HEK293 (cell line): ENCODE data around the gene NCK2.

Source experiments
- CTCF ChIA-PET: fragments of 350-600 bp; formaldehyde crosslinking; extraction: SDS; loops from one replicate; lab custom pipeline; 2021; ENCODE audit warnings: antibody characterized with exemption; lab: Yijun Ruan, JAX
- POLR2A ChIA-PET: fragments of 300-600 bp; formaldehyde crosslinking; extraction: SDS; loops from one replicate; lab custom pipeline; 2020; ENCODE audit warnings: antibody characterized with exemption, inconsistent platforms; lab: Yijun Ruan, JAX
- H3K27ac ChIP-seq: fragments of 200-500 bp; sonication (Bioruptor generic); 2 replicates; pipeline ENCODE4 v1.5.1; 2014; ENCODE audit warnings: low read depth, low read length, control low read depth, inconsistent platforms; ENCODE audit errors: extremely low read depth
- H3K36me3 ChIP-seq, 2 experiments: fragments of 200-500 bp in 1 of 2; sonication (Bioruptor generic) in 1 of 2; 1 replicate in 1 of 2; 2 replicates in 1 of 2; pipeline ENCODE4 v1.5.1; 2014 to 2017; ENCODE audit warnings: inconsistent platforms in 2 of 2, low read length in 2 of 2; ENCODE audit not compliant: control insufficient read depth in 2 of 2, insufficient read depth in 1 of 2
- H3K4me1 ChIP-seq: fragments of 200-500 bp; sonication (Bioruptor generic); 2 replicates; pipeline ENCODE4 v1.5.1; 2014; ENCODE audit warnings: mild to moderate bottlenecking, low read length, inconsistent platforms; ENCODE audit not compliant: control insufficient read depth, insufficient read depth
- H3K4me3 ChIP-seq: 2 replicates; pipeline ENCODE4 v1.5.1; 2011; ENCODE audit warnings: low read depth, mild to moderate bottlenecking, control low read depth, low read length, moderate library complexity
- H3K9me3 ChIP-seq: fragments of 200-500 bp; sonication (Bioruptor generic); 2 replicates; pipeline ENCODE4 v1.5.1; 2014; ENCODE audit warnings: low read depth, low read length, inconsistent platforms; ENCODE audit not compliant: control insufficient read depth, insufficient read depth
- CTCF ChIP-seq: fragments of 450-650 bp; formaldehyde crosslinking; IDR thresholded peaks from 2 replicates; pipeline ENCODE4 v1.5.1; 2016; ENCODE audit warnings: missing biosample characterization, missing genetic modification characterization
- GLI2 ChIP-seq: fragments of 450-650 bp; formaldehyde crosslinking; IDR thresholded peaks from 2 replicates; pipeline ENCODE4; 2017; ENCODE audit warnings: missing biosample characterization, missing genetic modification characterization, low read depth, borderline replicate concordance
- HOXD13 ChIP-seq: sonication (generic); formaldehyde crosslinking; IDR thresholded peaks from 2 replicates; pipeline ENCODE4 v1.8.0; 2022; ENCODE audit warnings: missing genetic modification reagents, borderline replicate concordance
- IKZF3 ChIP-seq: fragments of 450-650 bp; IDR thresholded peaks from 2 replicates; pipeline ENCODE4 v1.5.0; 2018; ENCODE audit warnings: missing biosample characterization, mild to moderate bottlenecking, missing genetic modification characterization, moderate library complexity
- PRDM1 ChIP-seq: fragments of 450-650 bp; formaldehyde crosslinking; IDR thresholded peaks from 2 replicates; pipeline ENCODE4; 2016; ENCODE audit warnings: missing biosample characterization, missing genetic modification characterization
- PRDM10 ChIP-seq: fragments of 450-650 bp; formaldehyde crosslinking; IDR thresholded peaks from 2 replicates; pipeline ENCODE4 v1.5.1; 2016; ENCODE audit warnings: missing biosample characterization, missing genetic modification characterization
- PRDM6 ChIP-seq: fragments of 450-650 bp; formaldehyde crosslinking; IDR thresholded peaks from 2 replicates; pipeline ENCODE4 v1.5.1; 2017; ENCODE audit warnings: missing biosample characterization, missing genetic modification characterization
- SP2 ChIP-seq: fragments of 450-650 bp; formaldehyde crosslinking; IDR thresholded peaks from 2 replicates; pipeline ENCODE4 v1.5.1; 2016; ENCODE audit warnings: missing biosample characterization, missing genetic modification characterization
- ZFP41 ChIP-seq: fragments of 450-650 bp; formaldehyde crosslinking; IDR thresholded peaks from 2 replicates; pipeline ENCODE4 v1.5.1; 2016; ENCODE audit warnings: missing biosample characterization, missing genetic modification characterization, borderline replicate concordance
- ZNF2 ChIP-seq: fragments of 450-650 bp; formaldehyde crosslinking; IDR thresholded peaks from 2 replicates; pipeline ENCODE4 v1.5.1; 2016; ENCODE audit warnings: missing biosample characterization, missing genetic modification characterization
- ZNF280D ChIP-seq: fragments of 450-650 bp; formaldehyde crosslinking; IDR thresholded peaks from 2 replicates; pipeline ENCODE4 v1.5.1; 2016; ENCODE audit warnings: missing biosample characterization, missing genetic modification characterization
- ZNF362 ChIP-seq: fragments of 450-650 bp; formaldehyde crosslinking; IDR thresholded peaks from 2 replicates; pipeline ENCODE4 v1.5.1; 2016; ENCODE audit warnings: missing biosample characterization, missing genetic modification characterization
- ZNF391 ChIP-seq: fragments of 450-650 bp; formaldehyde crosslinking; IDR thresholded peaks from 2 replicates; pipeline ENCODE4 v1.5.1; 2016; ENCODE audit warnings: low read depth, missing biosample characterization, missing genetic modification characterization, borderline replicate concordance
- ZNF404 ChIP-seq: fragments of 450-650 bp; formaldehyde crosslinking; IDR thresholded peaks from 2 replicates; pipeline ENCODE4 v1.5.1; 2017; ENCODE audit warnings: missing biosample characterization, missing genetic modification characterization
- ZNF433 ChIP-seq: fragments of 450-650 bp; formaldehyde crosslinking; IDR thresholded peaks from 2 replicates; pipeline ENCODE4 v1.5.1; 2016; ENCODE audit warnings: missing biosample characterization, missing genetic modification characterization, low read depth
- ZNF544 ChIP-seq: fragments of 450-650 bp; formaldehyde crosslinking; IDR thresholded peaks from 2 replicates; pipeline ENCODE4 v1.5.0; 2017; ENCODE audit warnings: missing biosample characterization, missing genetic modification characterization
- ZNF548 ChIP-seq: fragments of 450-650 bp; formaldehyde crosslinking; IDR thresholded peaks from 2 replicates; pipeline ENCODE4 v1.5.1; 2016; ENCODE audit warnings: missing biosample characterization, missing genetic modification characterization
- ZNF571 ChIP-seq: fragments of 450-650 bp; formaldehyde crosslinking; IDR thresholded peaks from 2 replicates; pipeline ENCODE4 v1.5.0; 2017; ENCODE audit warnings: missing biosample characterization, missing genetic modification characterization
- ZNF658 ChIP-seq: fragments of 450-650 bp; formaldehyde crosslinking; IDR thresholded peaks from 2 replicates; pipeline ENCODE4; 2016; ENCODE audit warnings: missing biosample characterization, missing genetic modification characterization
- ZNF776 ChIP-seq: fragments of 450-650 bp; formaldehyde crosslinking; IDR thresholded peaks from 2 replicates; pipeline ENCODE4 v1.5.0; 2017; ENCODE audit warnings: missing biosample characterization, missing genetic modification characterization, borderline replicate concordance

Gene NCK2

GRCh38 chr2:105714141-105714540 lies 30.6 kb upstream of the NCK2 start:
- H3K27ac ChIP-seq, result no peak overlapping the region
- H3K4me1 ChIP-seq, result no peaks in the 10 kb centered on the region
- no peaks in the 10 kb centered on the region for H3K36me3 ChIP-seq
- TF ChIP-seq GLI2, result no peak
- TF ChIP-seq HOXD13, result no peak
- no peak for TF ChIP-seq ZNF571 (tag by site-specific recombination)
- no peak for TF ChIP-seq PRDM10 (tag by site-specific recombination)
- TF ChIP-seq ZNF658 (tag by site-specific recombination), result no peak
- no peak for TF ChIP-seq ZNF391
- TF ChIP-seq PRDM1 (tag by site-specific recombination), result no peak
- TF ChIP-seq PRDM6, result no peak
- TF ChIP-seq ZNF776, result no peak
- TF ChIP-seq ZFP41, result no peak
- no peak for TF ChIP-seq SP2 (tag by site-specific recombination)
- TF ChIP-seq ZNF433 (tag by site-specific recombination), result no peak
- TF ChIP-seq ZNF548 (tag by site-specific recombination), result no peak
- no peak for TF ChIP-seq IKZF3 (tag by site-specific recombination)
- TF ChIP-seq CTCF, result no peak
- TF ChIP-seq ZNF2 (tag by site-specific recombination), result no peak
- no peak for TF ChIP-seq ZNF280D
- no peak for TF ChIP-seq ZNF544 (tag by site-specific recombination)
- no peak for TF ChIP-seq ZNF362 (tag by site-specific recombination)
- TF ChIP-seq ZNF404 (tag by site-specific recombination), result no peak
- H3K9me3 ChIP-seq, result no peaks in the 10 kb centered on the region
- H3K4me3 ChIP-seq, result no peak overlapping the region
- ChIA-PET CTCF (no interaction called here), POLR2A (no interaction called here)
